DND-41 (cell line): ENCODE measurements around the gene RPS19.

Experiments
- ATAC-seq: fragments of 200-7000 bp; cut with Tn5 transposase; 3 replicates; pipeline ENCODE4 v1.9.1; 2021; ENCODE audit warnings: low read depth; ENCODE audit not compliant: insufficient read depth
- DNase-seq: peaks from one replicate; pipeline ENCODE4 v3.0.0-alpha.2; 2020
- H2AFZ ChIP-seq: 2 replicates; pipeline ENCODE4 v1.6.0; 2012; ENCODE audit warnings: low read depth, low read length
- H3K27ac ChIP-seq: 2 replicates; pipeline ENCODE4 v1.5.1; 2012; ENCODE audit warnings: low read length, inconsistent platforms
- H3K27me3 ChIP-seq: fragments of 200-600 bp; sonication (generic); 2 replicates; pipeline ENCODE4 v1.6.0; 2012; ENCODE audit warnings: low read length, mild to moderate bottlenecking, inconsistent platforms; ENCODE audit not compliant: insufficient read depth, poor library complexity
- H3K36me3 ChIP-seq: 2 replicates; pipeline ENCODE4 v1.5.1; 2012; ENCODE audit warnings: low read length, inconsistent platforms; ENCODE audit not compliant: insufficient read depth
- H3K4me1 ChIP-seq: 2 replicates; pipeline ENCODE4 v1.5.1; 2012; ENCODE audit warnings: mild to moderate bottlenecking, low read length; ENCODE audit not compliant: insufficient read depth
- H3K4me2 ChIP-seq: 2 replicates; pipeline ENCODE4 v1.6.0; 2012; ENCODE audit warnings: mild to moderate bottlenecking, moderate library complexity, low read length, inconsistent platforms; ENCODE audit not compliant: insufficient read depth
- H3K4me3 ChIP-seq, 2 experiments: fragments of 200-600 bp in 1 of 2; shearing (Covaris generic) in 1 of 2; 2 replicates each; pipeline ENCODE4 v1.5.1; 2012 to 2016; ENCODE audit warnings: inconsistent platforms in 2 of 2, low read length in 2 of 2, mild to moderate bottlenecking in 2 of 2, low read depth in 1 of 2, moderate library complexity in 1 of 2
- H3K79me2 ChIP-seq: 2 replicates; pipeline ENCODE4 v1.6.0; 2012; ENCODE audit warnings: low read length, inconsistent platforms; ENCODE audit not compliant: insufficient read depth
- H3K9ac ChIP-seq: 2 replicates; pipeline ENCODE4 v1.6.0; 2012; ENCODE audit warnings: low read depth, mild to moderate bottlenecking, inconsistent platforms, low read length, moderate library complexity
- H3K9me3 ChIP-seq: 2 replicates; pipeline ENCODE4 v1.5.1; 2012; ENCODE audit warnings: low read length, moderate library complexity, mild to moderate bottlenecking, inconsistent platforms; ENCODE audit not compliant: insufficient read depth, severe bottlenecking
- H4K20me1 ChIP-seq: 2 replicates; pipeline ENCODE4 v1.6.0; 2012; ENCODE audit warnings: low read length; ENCODE audit not compliant: insufficient read depth
- EZH2 ChIP-seq: IDR thresholded peaks from 3 replicates; pipeline ENCODE4 v1.6.1; 2012; ENCODE audit warnings: borderline replicate concordance, low read depth, mild to moderate bottlenecking, moderate library complexity, low read length, inconsistent platforms; ENCODE audit not compliant: severe bottlenecking
- TF ChIP-seq, protein P1 (sequence below): IDR thresholded peaks from 2 replicates; pipeline ENCODE4 v1.5.1; 2012; ENCODE audit warnings: borderline replicate concordance, low read length, moderate library complexity, mild to moderate bottlenecking; ENCODE audit not compliant: poor library complexity, severe bottlenecking; ENCODE audit errors: extremely low read depth

Gene RPS19

GRCh38 chr19:41920882-41921576 lies 61.0 kb downstream of the RPS19 start:
- Histone ChIP-seq H3K4me1 (no peaks in the 10 kb centered on the region), H3K9me3 (no peaks in the 10 kb centered on the region), H3K27ac (no peak overlapping the region), H3K36me3 (peaks cover 8% of the 10 kb centered on the region), H3K4me2 (no peak overlapping the region), H4K20me1 (peaks cover 18% of the 10 kb centered on the region; the same call in 1 of the 2 replicates), H2AFZ (no peak overlapping the region), H3K4me3 (no peak overlapping the region), H3K9ac (no peak overlapping the region), H3K79me2 (no peaks in the 10 kb centered on the region), H3K27me3 (no peaks in the 10 kb centered on the region)
- TF ChIP-seq EZH2: no peak
- TF ChIP-seq, protein P1, sequence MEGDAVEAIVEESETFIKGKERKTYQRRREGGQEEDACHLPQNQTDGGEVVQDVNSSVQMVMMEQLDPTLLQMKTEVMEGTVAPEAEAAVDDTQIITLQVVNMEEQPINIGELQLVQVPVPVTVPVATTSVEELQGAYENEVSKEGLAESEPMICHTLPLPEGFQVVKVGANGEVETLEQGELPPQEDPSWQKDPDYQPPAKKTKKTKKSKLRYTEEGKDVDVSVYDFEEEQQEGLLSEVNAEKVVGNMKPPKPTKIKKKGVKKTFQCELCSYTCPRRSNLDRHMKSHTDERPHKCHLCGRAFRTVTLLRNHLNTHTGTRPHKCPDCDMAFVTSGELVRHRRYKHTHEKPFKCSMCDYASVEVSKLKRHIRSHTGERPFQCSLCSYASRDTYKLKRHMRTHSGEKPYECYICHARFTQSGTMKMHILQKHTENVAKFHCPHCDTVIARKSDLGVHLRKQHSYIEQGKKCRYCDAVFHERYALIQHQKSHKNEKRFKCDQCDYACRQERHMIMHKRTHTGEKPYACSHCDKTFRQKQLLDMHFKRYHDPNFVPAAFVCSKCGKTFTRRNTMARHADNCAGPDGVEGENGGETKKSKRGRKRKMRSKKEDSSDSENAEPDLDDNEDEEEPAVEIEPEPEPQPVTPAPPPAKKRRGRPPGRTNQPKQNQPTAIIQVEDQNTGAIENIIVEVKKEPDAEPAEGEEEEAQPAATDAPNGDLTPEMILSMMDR: no peak
- ATAC-seq (no peak), DNase-seq (no peak)

GRCh38 chr19:41921577-41922576 lies 61.8 kb downstream of the RPS19 start:
- ATAC-seq: no peak
- Histone ChIP-seq H3K36me3 (peaks cover 5% of the 10 kb centered on the region; the same call in 1 of the 2 replicates), H3K9me3 (no peaks in the 10 kb centered on the region), H3K4me2 (no peak overlapping the region), H4K20me1 (peaks cover 22% of the 10 kb centered on the region; the same call in 1 of the 2 replicates), H3K4me1 (peaks cover 2% of the 10 kb centered on the region; the same call in 1 of the 2 replicates), H3K27me3 (no peaks in the 10 kb centered on the region), H3K27ac (no peak overlapping the region), H3K4me3 (no peak overlapping the region), H2AFZ (no peak overlapping the region), H3K79me2 (no peaks in the 10 kb centered on the region), H3K9ac (no peak overlapping the region)
- DNase-seq: no peak
- TF ChIP-seq, protein P1: no peak
- TF ChIP-seq EZH2: no peak
